ENCODE results near the gene WDR20. TPM values are rescaled to one million over a fixed set of nuclear protein-coding genes. Genes with fewer than 3 reads are reported as not detected.
A peak's percentile ranks its signal among the peaks of the same experiment; 100 is the strongest.

Gene WDR20
- total RNA-seq, 1 donor, result 15.6 TPM

DNA sequence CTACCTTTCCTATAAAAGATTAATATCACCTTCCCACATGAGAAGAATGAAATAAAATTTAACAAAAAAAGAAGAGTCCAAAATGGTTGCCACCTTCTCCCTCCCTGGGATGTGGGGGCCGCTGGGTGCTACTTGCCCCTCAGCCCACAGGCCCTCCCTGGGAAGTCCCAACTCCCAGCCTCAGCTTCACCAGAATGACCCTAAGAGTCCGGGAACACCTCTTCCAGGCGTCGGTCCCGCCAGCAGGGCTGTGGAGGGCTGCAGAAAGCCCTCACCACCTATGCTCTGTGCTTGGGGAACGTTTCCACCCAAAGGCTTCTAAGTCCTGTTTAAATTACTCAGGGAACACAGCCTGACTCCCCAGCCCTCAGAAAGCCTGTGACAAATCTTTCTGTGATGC, 93.4 kb downstream of the WDR20 start:
- H3K4me3 ChIP-seq (ENCODE audit: insufficient read depth, low read length), result peak overlapping the region; percentile 75
- H3K9me3 ChIP-seq (ENCODE audit: low read depth, low read length), result no peaks in the 10 kb centered on the region
- H3K36me3 ChIP-seq (ENCODE audit: insufficient read depth, low read length), result peaks cover 98% of the 10 kb centered on the region
- peaks cover 92% of the 10 kb centered on the region for H3K79me2 ChIP-seq (ENCODE audit: insufficient read depth, low read length)
- H2AFZ ChIP-seq (ENCODE audit: low read length), result no peak overlapping the region
- H3K27ac ChIP-seq (ENCODE audit: low read depth, low read length), result peak overlapping the region; percentile 96
- peak overlapping the region; percentile 82 for H3K4me2 ChIP-seq (ENCODE audit: insufficient read depth, low read length)
- no peaks in the 10 kb centered on the region for H3K27me3 ChIP-seq (ENCODE audit: insufficient read depth, low read length)
- DNase-seq (ENCODE audit: insufficient read length, low spot score, missing footprints), result peak; percentile 73
- TF ChIP-seq, protein P1, sequence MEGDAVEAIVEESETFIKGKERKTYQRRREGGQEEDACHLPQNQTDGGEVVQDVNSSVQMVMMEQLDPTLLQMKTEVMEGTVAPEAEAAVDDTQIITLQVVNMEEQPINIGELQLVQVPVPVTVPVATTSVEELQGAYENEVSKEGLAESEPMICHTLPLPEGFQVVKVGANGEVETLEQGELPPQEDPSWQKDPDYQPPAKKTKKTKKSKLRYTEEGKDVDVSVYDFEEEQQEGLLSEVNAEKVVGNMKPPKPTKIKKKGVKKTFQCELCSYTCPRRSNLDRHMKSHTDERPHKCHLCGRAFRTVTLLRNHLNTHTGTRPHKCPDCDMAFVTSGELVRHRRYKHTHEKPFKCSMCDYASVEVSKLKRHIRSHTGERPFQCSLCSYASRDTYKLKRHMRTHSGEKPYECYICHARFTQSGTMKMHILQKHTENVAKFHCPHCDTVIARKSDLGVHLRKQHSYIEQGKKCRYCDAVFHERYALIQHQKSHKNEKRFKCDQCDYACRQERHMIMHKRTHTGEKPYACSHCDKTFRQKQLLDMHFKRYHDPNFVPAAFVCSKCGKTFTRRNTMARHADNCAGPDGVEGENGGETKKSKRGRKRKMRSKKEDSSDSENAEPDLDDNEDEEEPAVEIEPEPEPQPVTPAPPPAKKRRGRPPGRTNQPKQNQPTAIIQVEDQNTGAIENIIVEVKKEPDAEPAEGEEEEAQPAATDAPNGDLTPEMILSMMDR (IDR thresholded peaks at IDR 0.05; ENCODE audit: extremely low read depth, low read depth, low read length), result no peak
- peaks cover 32% of the 10 kb centered on the region for H4K20me1 ChIP-seq (ENCODE audit: insufficient read depth, low read length)
- H3K4me1 ChIP-seq (ENCODE audit: insufficient read depth, low read length), result peaks cover 40% of the 10 kb centered on the region

DNA sequence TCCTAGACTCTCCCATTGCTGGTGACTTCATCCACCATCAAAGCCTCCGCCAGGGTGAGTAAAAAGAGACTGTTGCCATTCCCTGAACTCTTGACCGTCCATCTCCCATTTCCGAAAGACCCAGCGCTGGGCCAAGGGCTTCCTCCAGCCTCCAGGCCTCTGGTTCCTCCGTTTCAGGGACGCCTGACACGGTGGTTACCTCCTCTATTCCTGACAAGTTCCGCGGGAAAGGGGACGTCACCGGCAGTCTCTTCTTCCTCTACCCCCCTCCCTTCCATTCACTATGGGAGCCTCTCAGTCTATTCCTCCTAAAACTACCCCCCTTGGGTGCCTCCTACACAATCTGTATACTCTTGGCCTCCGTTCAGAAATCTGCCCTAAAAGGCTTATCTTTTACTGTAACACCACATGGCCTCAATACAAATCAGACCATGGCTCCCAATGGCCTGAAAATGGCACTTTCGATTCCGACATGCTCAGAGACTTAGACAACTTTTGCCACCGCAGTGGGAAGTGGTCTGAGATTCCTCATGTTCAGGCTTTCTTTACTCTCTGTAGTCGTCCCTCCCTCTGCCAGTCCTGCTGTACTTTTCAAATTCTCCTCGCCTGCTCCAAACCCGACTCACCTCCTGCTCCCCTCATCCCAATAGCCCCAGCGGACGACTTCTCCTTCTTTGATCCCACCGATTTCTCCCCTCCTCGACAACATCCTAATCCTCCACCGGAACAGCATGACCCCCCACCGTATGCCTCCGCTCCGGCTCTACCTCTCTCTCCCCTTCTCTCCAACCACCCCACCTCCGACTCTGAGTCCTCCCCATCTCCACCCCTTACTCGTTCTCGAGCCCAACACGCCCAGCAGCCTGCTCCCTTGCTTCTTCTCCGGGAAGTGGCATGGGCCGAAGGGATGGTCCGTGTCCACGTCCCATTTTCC, 94.9 kb downstream of the WDR20 start:
- TF ChIP-seq, protein P1 (IDR thresholded peaks at IDR 0.05; ENCODE audit: extremely low read depth, low read depth, low read length), result no peak
- peaks cover 84% of the 10 kb centered on the region for H3K36me3 ChIP-seq (ENCODE audit: insufficient read depth, low read length)
- no peaks in the 10 kb centered on the region for H3K9me3 ChIP-seq (ENCODE audit: low read depth, low read length)
- peak overlapping the region; percentile 82 for H3K4me2 ChIP-seq (ENCODE audit: insufficient read depth, low read length)
- peak overlapping the region; percentile 75 for H3K4me3 ChIP-seq (ENCODE audit: insufficient read depth, low read length)
- peaks cover 54% of the 10 kb centered on the region for H3K4me1 ChIP-seq (ENCODE audit: insufficient read depth, low read length)
- H4K20me1 ChIP-seq (ENCODE audit: insufficient read depth, low read length), result peaks cover 20% of the 10 kb centered on the region
- H3K27me3 ChIP-seq (ENCODE audit: insufficient read depth, low read length), result no peaks in the 10 kb centered on the region
- peak; percentile 80 for DNase-seq (ENCODE audit: insufficient read length, low spot score, missing footprints)
- H2AFZ ChIP-seq (ENCODE audit: low read length), result no peak overlapping the region
- H3K27ac ChIP-seq (ENCODE audit: low read depth, low read length), result peak overlapping the region; percentile 96
- peaks cover 98% of the 10 kb centered on the region for H3K79me2 ChIP-seq (ENCODE audit: insufficient read depth, low read length)

DNA sequence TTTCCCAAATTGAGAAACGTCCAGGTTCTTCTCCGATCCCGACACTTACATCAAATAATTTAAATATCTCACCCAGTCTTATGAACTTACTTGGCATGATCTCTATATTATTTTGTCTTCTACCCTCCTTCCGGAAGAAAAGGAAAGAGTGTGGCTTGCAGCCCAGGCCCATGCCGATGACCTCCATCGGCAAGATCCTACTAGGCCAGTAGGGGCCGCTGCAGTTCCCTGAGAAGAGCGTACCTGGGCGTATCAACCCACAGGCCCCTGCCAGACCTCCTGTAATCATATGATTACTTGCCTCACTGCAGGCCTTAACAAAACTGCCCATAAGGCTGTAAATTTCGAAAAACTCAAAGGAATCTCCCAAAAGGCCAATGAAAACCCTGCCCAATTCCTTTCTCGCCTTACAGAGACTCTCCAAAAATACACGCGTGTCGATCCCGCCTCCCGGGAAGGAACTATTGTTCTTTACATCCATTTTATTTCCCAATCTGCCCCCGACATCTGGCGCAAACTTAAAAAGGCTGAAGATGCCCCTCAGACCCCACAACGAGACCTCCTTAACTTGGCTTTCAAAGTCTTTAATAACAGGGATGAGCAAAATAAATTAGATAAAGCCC, 95.7 kb downstream of the WDR20 start:
- no peaks in the 10 kb centered on the region for H3K9me3 ChIP-seq (ENCODE audit: low read depth, low read length)
- H3K4me2 ChIP-seq (ENCODE audit: insufficient read depth, low read length), result peak overlapping the region; percentile 82
- peaks cover 99% of the 10 kb centered on the region for H3K79me2 ChIP-seq (ENCODE audit: insufficient read depth, low read length)
- H3K27ac ChIP-seq (ENCODE audit: low read depth, low read length), result peak overlapping the region; percentile 96
- peaks cover 16% of the 10 kb centered on the region for H4K20me1 ChIP-seq (ENCODE audit: insufficient read depth, low read length)
- H3K4me3 ChIP-seq (ENCODE audit: insufficient read depth, low read length), result peak overlapping the region; percentile 75
- TF ChIP-seq, protein P1 (IDR thresholded peaks at IDR 0.05; ENCODE audit: extremely low read depth, low read depth, low read length), result peak; percentile 91
- no peaks in the 10 kb centered on the region for H3K27me3 ChIP-seq (ENCODE audit: insufficient read depth, low read length)
- peaks cover 59% of the 10 kb centered on the region for H3K4me1 ChIP-seq (ENCODE audit: insufficient read depth, low read length)
- peaks cover 77% of the 10 kb centered on the region for H3K36me3 ChIP-seq (ENCODE audit: insufficient read depth, low read length)
- no peak overlapping the region for H2AFZ ChIP-seq (ENCODE audit: low read length)
- DNase-seq (ENCODE audit: insufficient read length, low spot score, missing footprints), result peak; percentile 97

DNA sequence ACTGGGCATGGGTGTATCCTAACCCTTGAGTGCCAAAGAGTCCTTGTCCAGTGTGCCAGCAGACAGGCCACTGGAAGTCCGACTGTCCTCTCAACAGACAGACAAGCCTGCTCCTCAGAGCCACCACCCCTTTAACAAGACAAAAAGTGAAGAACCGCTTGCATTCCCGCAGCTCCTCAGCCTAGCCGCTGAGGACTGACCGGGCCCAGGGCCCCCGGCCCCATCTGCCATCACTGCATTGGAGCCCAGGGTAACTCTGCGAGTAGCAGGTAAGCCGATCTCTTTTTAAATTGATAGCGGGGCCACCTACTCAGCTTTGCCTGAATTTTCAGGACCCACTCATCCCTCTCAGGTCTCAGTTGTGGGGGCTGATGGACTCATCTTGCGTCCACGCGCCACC, 96.3 kb downstream of the WDR20 start:
- H3K36me3 ChIP-seq (ENCODE audit: insufficient read depth, low read length), result peaks cover 70% of the 10 kb centered on the region
- peaks cover 16% of the 10 kb centered on the region for H4K20me1 ChIP-seq (ENCODE audit: insufficient read depth, low read length)
- peaks cover 98% of the 10 kb centered on the region for H3K79me2 ChIP-seq (ENCODE audit: insufficient read depth, low read length)
- H3K27me3 ChIP-seq (ENCODE audit: insufficient read depth, low read length), result no peaks in the 10 kb centered on the region
- peak; percentile 58 for DNase-seq (ENCODE audit: insufficient read length, low spot score, missing footprints)
- H3K4me1 ChIP-seq (ENCODE audit: insufficient read depth, low read length), result peaks cover 62% of the 10 kb centered on the region
- TF ChIP-seq, protein P1 (IDR thresholded peaks at IDR 0.05; ENCODE audit: extremely low read depth, low read depth, low read length), result no peak
- peak overlapping the region; percentile 75 for H3K4me3 ChIP-seq (ENCODE audit: insufficient read depth, low read length)
- H3K27ac ChIP-seq (ENCODE audit: low read depth, low read length), result peak overlapping the region; percentile 96
- H2AFZ ChIP-seq (ENCODE audit: low read length), result no peak overlapping the region
- no peaks in the 10 kb centered on the region for H3K9me3 ChIP-seq (ENCODE audit: low read depth, low read length)
- H3K4me2 ChIP-seq (ENCODE audit: insufficient read depth, low read length), result peak overlapping the region; percentile 82

All from osteoblast (primary cell).